H1 (cell line): ENCODE measurements around the gene DRGX. TPM values are rescaled to one million over a fixed set of nuclear protein-coding genes. Genes with fewer than 3 reads are reported as not detected.

ENCODE experiments used
- CTCF ChIA-PET: fragments of 300-600 bp; sonication (Branson Sonifier 250); formaldehyde crosslinking; loops from one replicate; lab custom pipeline; 2021; ENCODE audit not compliant: partially characterized antibody; lab: Charles Lee
- POLR2A ChIA-PET: fragments of 300-600 bp; sonication (Branson Sonifier 250); formaldehyde crosslinking; loops from one replicate; lab custom pipeline; 2021; ENCODE audit warnings: inconsistent platforms; ENCODE audit not compliant: partially characterized antibody; lab: Charles Lee
- DNase-seq, 2 experiments: peaks; one replicate each; pipeline versions ENCODE4 v3.0.0 to v3.0.0-alpha.2; 2010 to 2022; ENCODE audit warnings: low spot score in 2 of 2, low read depth in 1 of 2, mixed read lengths in 1 of 2
- FAIRE-seq: peaks from 2 replicates; lab custom pipeline; 2011; peaks lifted over from hg19 to GRCh38; lab: Jason Lieb, UNC
- H2AFZ ChIP-seq: 2 replicates; pipeline ENCODE4 v1.8.1; 2012; ENCODE audit warnings: low read length, inconsistent platforms
- H2AK5ac ChIP-seq: 2 replicates; pipeline ENCODE4 v1.6.1; 2013; ENCODE audit warnings: low read depth, low read length
- H2BK120ac ChIP-seq: replicated peaks from 2 replicates; pipeline ENCODE3; 2013; ENCODE audit warnings: low read depth, low read length, inconsistent platforms
- H2BK12ac ChIP-seq: 2 replicates; pipeline ENCODE4 v1.6.1; 2013; ENCODE audit warnings: low read depth, low read length
- H2BK15ac ChIP-seq: 2 replicates; pipeline ENCODE4 v1.6.1; 2013; ENCODE audit warnings: low read length
- H2BK20ac ChIP-seq: 2 replicates; pipeline ENCODE4 v1.6.1; 2013; ENCODE audit warnings: low read length
- H2BK5ac ChIP-seq: 2 replicates; pipeline ENCODE4 v1.6.1; 2013; ENCODE audit warnings: low read depth, low read length
- H3K14ac ChIP-seq: 2 replicates; pipeline ENCODE4 v1.6.1; 2013; ENCODE audit warnings: inconsistent platforms; ENCODE audit not compliant: insufficient read length
- H3K18ac ChIP-seq: 2 replicates; pipeline ENCODE4 v1.6.1; 2013; ENCODE audit warnings: low read length; ENCODE audit errors: extremely low read depth
- H3K23ac ChIP-seq: 2 replicates; pipeline ENCODE4 v1.6.1; 2013; ENCODE audit warnings: inconsistent platforms; ENCODE audit not compliant: insufficient read length
- H3K23me2 ChIP-seq: 2 replicates; pipeline ENCODE4 v1.6.1; 2013; ENCODE audit warnings: low read depth, low read length
- H3K27ac ChIP-seq: 2 replicates; pipeline ENCODE4 v1.6.1; 2011; ENCODE audit warnings: low read depth, low read length, inconsistent platforms
- H3K27me3 ChIP-seq, 4 experiments: replicated peaks in 1 of 4; 1 replicate in 1 of 4; 2 replicates in 3 of 4; pipeline versions ENCODE4 v1.6.1 to v1.8.1; 2011 to 2013; ENCODE audit warnings: low read length in 3 of 4, mild to moderate bottlenecking in 3 of 4, inconsistent platforms in 2 of 4, mixed read lengths in 2 of 4, moderate library complexity in 1 of 4; ENCODE audit not compliant: control insufficient read depth in 3 of 4, insufficient read depth in 3 of 4; ENCODE audit errors: extremely low read depth in 1 of 4
- H3K36me3 ChIP-seq, 4 experiments: 2 replicates each; pipeline versions ENCODE4 v1.6.1 to v1.8.1; 2011 to 2013; ENCODE audit warnings: mild to moderate bottlenecking in 4 of 4, low read length in 3 of 4, moderate library complexity in 2 of 4, control low read depth in 1 of 4, inconsistent platforms in 1 of 4; ENCODE audit not compliant: insufficient read depth in 4 of 4, control insufficient read depth in 2 of 4
- H3K4ac ChIP-seq: replicated peaks from 2 replicates; pipeline ENCODE3; 2013; ENCODE audit warnings: low read length, low read depth, mixed read lengths, inconsistent platforms; ENCODE audit not compliant: insufficient read length
- H3K4me1 ChIP-seq, 4 experiments: replicated peaks in 1 of 4; 1 replicate in 1 of 4; 2 replicates in 3 of 4; pipeline versions ENCODE4 v1.6.1 to v1.8.1; 2011 to 2013; ENCODE audit warnings: low read length in 3 of 4, inconsistent platforms in 2 of 4, mixed read lengths in 1 of 4; ENCODE audit not compliant: insufficient read depth in 4 of 4, control insufficient read depth in 3 of 4
- H3K4me2 ChIP-seq, 2 experiments: 2 replicates each; pipeline versions ENCODE4 v1.6.1 to v1.8.1; 2011 to 2013; ENCODE audit warnings: low read depth in 2 of 2, low read length in 2 of 2, control low read depth in 1 of 2, inconsistent platforms in 1 of 2, mild to moderate bottlenecking in 1 of 2; ENCODE audit not compliant: insufficient read depth in 1 of 2
- H3K4me3 ChIP-seq, 4 experiments: fragments of 200-600, 300-600 bp in 1 of 4; sonication (generic), shearing (Covaris generic), sonication (Bioruptor Twin) in 1 of 4; 2 replicates each; pipeline versions ENCODE4 v1.5.1 to v1.8.1; 2011 to 2016; ENCODE audit warnings: low read length in 4 of 4, low read depth in 3 of 4, control low read depth in 2 of 4, inconsistent platforms in 2 of 4, mild to moderate bottlenecking in 2 of 4, mixed read lengths in 1 of 4, moderate library complexity in 1 of 4; ENCODE audit not compliant: insufficient read depth in 2 of 4; ENCODE audit errors: extremely low read depth in 1 of 4
- H3K56ac ChIP-seq: replicated peaks from 2 replicates; pipeline ENCODE3; 2013; ENCODE audit warnings: low read depth, mild to moderate bottlenecking, mixed read lengths, low read length, inconsistent platforms; ENCODE audit not compliant: insufficient read length
- H3K79me1 ChIP-seq: 2 replicates; pipeline ENCODE4 v1.6.1; 2013; ENCODE audit warnings: low read depth, low read length, control low read depth
- H3K79me2 ChIP-seq, 2 experiments: 2 replicates each; pipeline versions ENCODE4 v1.6.1 to v1.8.1; 2012 to 2013; ENCODE audit warnings: low read length in 2 of 2, mild to moderate bottlenecking in 2 of 2, inconsistent platforms in 1 of 2; ENCODE audit not compliant: insufficient read depth in 2 of 2, control insufficient read depth in 1 of 2
- H3K9ac ChIP-seq, 4 experiments: replicated peaks in 1 of 4; 1 replicate in 1 of 4; 2 replicates in 3 of 4; pipeline versions ENCODE4 v1.6.1 to v1.8.1; 2011 to 2013; ENCODE audit warnings: low read depth in 3 of 4, low read length in 3 of 4, control low read depth in 2 of 4, mild to moderate bottlenecking in 2 of 4, moderate library complexity in 2 of 4, inconsistent platforms in 1 of 4; ENCODE audit errors: extremely low read depth in 1 of 4
- H3K9me3 ChIP-seq, 2 experiments: 2 replicates each; pipeline versions ENCODE4 v1.6.1 to v1.8.1; 2012 to 2013; ENCODE audit warnings: mild to moderate bottlenecking in 2 of 2, moderate library complexity in 2 of 2, control low read depth in 1 of 2, inconsistent platforms in 1 of 2, low read depth in 1 of 2, low read length in 1 of 2, mixed read lengths in 1 of 2; ENCODE audit not compliant: insufficient read depth in 2 of 2
- H4K20me1 ChIP-seq, 2 experiments: replicated peaks in 1 of 2; 2 replicates each; pipeline versions ENCODE3 to v1.8.1; 2011 to 2013; ENCODE audit warnings: inconsistent platforms in 2 of 2, low read length in 2 of 2, mild to moderate bottlenecking in 1 of 2; ENCODE audit not compliant: insufficient read depth in 2 of 2, control insufficient read depth in 1 of 2
- H4K5ac ChIP-seq: 2 replicates; pipeline ENCODE4 v1.6.1; 2013; ENCODE audit warnings: low read length, low read depth, mixed read lengths, inconsistent platforms; ENCODE audit not compliant: insufficient read length
- H4K8ac ChIP-seq: 2 replicates; pipeline ENCODE4 v1.8.0; 2013; ENCODE audit warnings: mild to moderate bottlenecking, moderate library complexity, low read length, inconsistent platforms; ENCODE audit not compliant: insufficient read depth; ENCODE audit errors: extremely low read depth
- H4K91ac ChIP-seq: replicated peaks from 2 replicates; pipeline ENCODE3; 2013; ENCODE audit warnings: low read length, mixed read lengths, inconsistent platforms; ENCODE audit not compliant: insufficient read length
- BRCA1 ChIP-seq: IDR thresholded peaks from 2 replicates; pipeline ENCODE4 v1.6.1; 2012; ENCODE audit warnings: low read depth, low read length, improper control_type of control experiment
- CBX8 ChIP-seq: fragments of 300-800, 300-1000 bp; sonication (generic); IDR thresholded peaks from 2 replicates; pipeline ENCODE4 v1.7.1; 2016; ENCODE audit warnings: low read depth, low read length, borderline replicate concordance
- CREB1 ChIP-seq: IDR thresholded peaks from 2 replicates; pipeline ENCODE4 v1.6.1; 2012; ENCODE audit warnings: inconsistent platforms
- JUN ChIP-seq: IDR thresholded peaks from 2 replicates; pipeline ENCODE4 v1.6.1; 2011; ENCODE audit warnings: low read depth, mild to moderate bottlenecking, improper control_type of control experiment, low read length
- MAFK ChIP-seq: IDR thresholded peaks from 2 replicates; pipeline ENCODE4 v1.6.1; 2012; ENCODE audit warnings: low read depth, mild to moderate bottlenecking, improper control_type of control experiment, low read length
- NRF1 ChIP-seq: IDR thresholded peaks from 2 replicates; pipeline ENCODE4 v1.6.1; 2011; ENCODE audit warnings: mild to moderate bottlenecking, low read depth, low read length, improper control_type of control experiment
- RBBP5 ChIP-seq: IDR thresholded peaks from 2 replicates; pipeline ENCODE4 v1.7.1; 2012; ENCODE audit warnings: low read depth, mild to moderate bottlenecking, inconsistent platforms, low read length, moderate library complexity, borderline replicate concordance
- SAP30 ChIP-seq: fragments of 300-600 bp; sonication (generic); IDR thresholded peaks from 2 replicates; pipeline ENCODE4 v1.7.1; 2012; ENCODE audit warnings: low read length, moderate library complexity, mild to moderate bottlenecking, inconsistent platforms; ENCODE audit not compliant: insufficient read depth, insufficient replicate concordance
- SIN3A ChIP-seq, 2 experiments: IDR thresholded peaks in 1 of 2; conservative IDR thresholded peaks in 1 of 2; 2 replicates each; pipeline ENCODE4 v1.6.1; 2011 to 2012; ENCODE audit warnings: low read length in 2 of 2, improper control_type of control experiment in 1 of 2, low read depth in 1 of 2, mild to moderate bottlenecking in 1 of 2
- SRF ChIP-seq: IDR thresholded peaks from 2 replicates; pipeline ENCODE4 v1.6.1; 2011; ENCODE audit warnings: mild to moderate bottlenecking, low read depth, low read length, moderate library complexity
- TAF7 ChIP-seq: optimal IDR thresholded peaks from 2 replicates; pipeline ENCODE3; 2011; ENCODE audit warnings: low read depth, mild to moderate bottlenecking, inconsistent platforms, low read length, moderate library complexity, borderline replicate concordance
- WGBS, 2 experiments: shearing (Covaris generic) in 1 of 2; methylation state at CpG; one replicate each; pipeline versions ENCODE4 v1.1.6 to v1.1.7; 2013 to 2015; ENCODE audit warnings: low lambda C conversion rate in 2 of 2, mixed read lengths in 2 of 2, inconsistent platforms in 1 of 2, low coverage in 1 of 2, missing lambda C conversion rate in 1 of 2; ENCODE audit not compliant: insufficient replicate concordance in 2 of 2, insufficient coverage in 1 of 2, insufficient read length in 1 of 2; ENCODE audit errors: extremely low coverage in 1 of 2, missing lambda C conversion rate in 1 of 2; 5-methylcytosine and 5-hydroxymethylcytosine counted together
- polyA plus RNA-seq, 7 experiments: library from polyadenylated mRNA; depleted of rRNA in 3 of 7; stranded (reverse) in 5 of 7; unstranded in 2 of 7; fragments of >200 nt in 5 of 7; fragments of 200-250 nt in 2 of 7; gene quantifications; 1 replicate in 5 of 7; 2 replicates in 1 of 7; 4 replicates in 1 of 7; pipeline versions ENCODE4 v1.2.1 to v1.2.3, GENCODE V29; 2011 to 2013; ENCODE audit warnings: missing spikeins in 2 of 7, mixed read lengths in 2 of 7
- total RNA-seq: library from RNA; stranded (reverse); fragmentation: NEBNext Ultra II Directional; extraction: Animal tissue kit (Norgen Biotek cat#: 25700); gene quantifications from 2 replicates; pipeline ENCODE4 v1.2.1, GENCODE V29; 2021
- TF ChIP-seq, protein P1 (sequence below), 3 experiments: IDR thresholded peaks; 1 replicate in 2 of 3; 2 replicates in 1 of 3; pipeline versions ENCODE4 v1.5.1 to v1.6.1; 2011; ENCODE audit warnings: low read length in 3 of 3, mild to moderate bottlenecking in 3 of 3, inconsistent platforms in 2 of 3, low read depth in 1 of 3, moderate library complexity in 1 of 3; ENCODE audit not compliant: insufficient read depth in 1 of 3; ENCODE audit errors: control extremely low read depth in 1 of 3

Gene DRGX
- total and polyA plus RNA-seq, 2 of the 8 experiments (the other 6 are each of a cell fraction or from before 2014, with no cell fraction given), result not detected

DNA sequence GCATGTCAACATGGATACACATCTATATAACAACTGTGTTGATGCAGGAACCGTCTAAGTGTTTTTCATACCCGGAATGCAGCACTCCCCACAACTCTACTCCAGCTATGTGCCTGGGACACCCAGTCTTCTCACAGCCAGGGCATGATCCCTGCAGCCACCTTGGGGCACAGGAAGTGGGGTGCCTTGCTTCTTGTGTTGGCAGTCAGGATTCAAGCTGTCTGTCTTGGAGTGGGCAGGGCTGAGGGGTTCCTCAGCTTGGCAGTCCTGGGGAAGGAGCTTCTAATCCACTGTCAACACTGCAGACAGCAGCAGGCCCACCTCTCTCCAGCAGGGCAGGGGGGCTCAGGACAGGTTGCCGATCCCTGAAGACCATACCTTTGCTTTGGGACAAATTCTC lies 41.3 kb downstream of the DRGX start:
- WGBS, 2 experiments, result 91% methylated on average over 3 of the region's 3 CpGs; no CpG with 5 or more reads in 1 of the 2 experiments
- Histone ChIP-seq H2AFZ (no peak overlapping the region), H3K4ac (no peak overlapping the region), H3K4me3 (no peak overlapping the region), H3K27ac (no peak overlapping the region), H2BK15ac (no peak overlapping the region), H2AK5ac (no peak overlapping the region), H3K9me3 (no peaks in the 10 kb centered on the region), H3K23ac (no peak overlapping the region), H2BK5ac (no peak overlapping the region), H3K14ac (no peak overlapping the region), H3K4me1 (no peaks in the 10 kb centered on the region), H3K36me3 (no peaks in the 10 kb centered on the region), H3K23me2 (no peaks in the 10 kb centered on the region), H3K79me2 (no peaks in the 10 kb centered on the region), H4K5ac (no peak overlapping the region), H3K79me1 (no peaks in the 10 kb centered on the region), H3K18ac (no peak overlapping the region), H2BK12ac (no peak overlapping the region), H3K27me3 (no peaks in the 10 kb centered on the region), H4K20me1 (no peaks in the 10 kb centered on the region), H3K56ac (no peak overlapping the region), H3K9ac (no peak overlapping the region), H2BK120ac (no peak overlapping the region), H4K91ac (no peak overlapping the region), H3K4me2 (no peak overlapping the region), H2BK20ac (no peak overlapping the region), H4K8ac (no peak overlapping the region)
- CTCF ChIA-PET, result interaction anchor here (0.6 to 1.3 kb wide), 2 partner anchors 29 to 319 kb away, joined by 3 read pairs; no protein-coding TSS in a partner anchor
- no peak for DNase-seq
- no peak for FAIRE-seq
- POLR2A ChIA-PET, result no interaction called here
- no peak for TF ChIP-seq NRF1
- no peak for TF ChIP-seq SRF
- TF ChIP-seq, protein P1, sequence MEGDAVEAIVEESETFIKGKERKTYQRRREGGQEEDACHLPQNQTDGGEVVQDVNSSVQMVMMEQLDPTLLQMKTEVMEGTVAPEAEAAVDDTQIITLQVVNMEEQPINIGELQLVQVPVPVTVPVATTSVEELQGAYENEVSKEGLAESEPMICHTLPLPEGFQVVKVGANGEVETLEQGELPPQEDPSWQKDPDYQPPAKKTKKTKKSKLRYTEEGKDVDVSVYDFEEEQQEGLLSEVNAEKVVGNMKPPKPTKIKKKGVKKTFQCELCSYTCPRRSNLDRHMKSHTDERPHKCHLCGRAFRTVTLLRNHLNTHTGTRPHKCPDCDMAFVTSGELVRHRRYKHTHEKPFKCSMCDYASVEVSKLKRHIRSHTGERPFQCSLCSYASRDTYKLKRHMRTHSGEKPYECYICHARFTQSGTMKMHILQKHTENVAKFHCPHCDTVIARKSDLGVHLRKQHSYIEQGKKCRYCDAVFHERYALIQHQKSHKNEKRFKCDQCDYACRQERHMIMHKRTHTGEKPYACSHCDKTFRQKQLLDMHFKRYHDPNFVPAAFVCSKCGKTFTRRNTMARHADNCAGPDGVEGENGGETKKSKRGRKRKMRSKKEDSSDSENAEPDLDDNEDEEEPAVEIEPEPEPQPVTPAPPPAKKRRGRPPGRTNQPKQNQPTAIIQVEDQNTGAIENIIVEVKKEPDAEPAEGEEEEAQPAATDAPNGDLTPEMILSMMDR (IDR thresholded peaks at IDR 0.05; ENCODE audit: control extremely low read depth in 1 of 3, insufficient read depth in 1 of 3, low read depth in 1 of 3, low read length in 3 of 3), result no peak
- no peak for TF ChIP-seq SAP30
- no peak for TF ChIP-seq SIN3A (conservative IDR thresholded peaks at IDR 0.05 in 1 of 2, IDR thresholded peaks at IDR 0.05 in 1 of 2; ENCODE audit: low read depth in 1 of 2, low read length in 2 of 2)
- no peak for TF ChIP-seq RBBP5
- no peak for TF ChIP-seq CREB1
- no peak for TF ChIP-seq CBX8
- no peak for TF ChIP-seq TAF7
- TF ChIP-seq BRCA1, result no peak
- no peak for TF ChIP-seq MAFK
- TF ChIP-seq JUN, result no peak
